A549 (cell line): ENCODE data around the gene RBFOX1.

Experiments used
- CTCF ChIP-seq: fragments of >200 bp; sonication (Bioruptor Twin); formaldehyde crosslinking; IDR thresholded peaks from 3 replicates; pipeline ENCODE4 v1.5.1; 2016
- EP300 ChIP-seq, 2 experiments: fragments of >200 bp; sonication (Bioruptor Twin); formaldehyde crosslinking; IDR thresholded peaks; 2 replicates in 1 of 2; 3 replicates in 1 of 2; pipeline ENCODE4 v1.6.1; 2016 to 2017
- NR3C1 ChIP-seq: fragments of >200 bp; sonication (Bioruptor Twin); formaldehyde crosslinking; IDR thresholded peaks from 3 replicates; pipeline ENCODE4 v1.6.1; 2017
- RAD21 ChIP-seq, 2 experiments: fragments of >200 bp in 1 of 2; sonication (Bioruptor Twin) in 1 of 2; formaldehyde crosslinking in 1 of 2; IDR thresholded peaks in 1 of 2; conservative IDR thresholded peaks in 1 of 2; 2 replicates in 1 of 2; 3 replicates in 1 of 2; pipeline ENCODE4 v1.6.1; 2012 to 2018; ENCODE audit warnings: inconsistent platforms in 1 of 2
- RCOR1 ChIP-seq: fragments of 150-350 bp; IDR thresholded peaks from 2 replicates; pipeline ENCODE4 v1.6.1; 2014; ENCODE audit warnings: antibody characterized with exemption, low read length, low read depth
- SMC3 ChIP-seq: fragments of >200 bp; sonication (Bioruptor Twin); formaldehyde crosslinking; IDR thresholded peaks from 3 replicates; pipeline ENCODE4 v1.6.1; 2018; ENCODE audit warnings: inconsistent platforms
- TF ChIP-seq, protein P1 (sequence below): fragments of 250-450 bp; sonication (Bioruptor Pico); IDR thresholded peaks from 2 replicates; pipeline ENCODE4 v1.5.0; 2021; ENCODE audit warnings: mild to moderate bottlenecking, moderate library complexity, borderline replicate concordance
- TF ChIP-seq, protein P2 (sequence below): fragments of 200-600 bp; sonication (generic); IDR thresholded peaks from 2 replicates; pipeline ENCODE4 v1.6.1; 2016; ENCODE audit warnings: antibody characterized with exemption, mild to moderate bottlenecking, moderate library complexity

DNA sequence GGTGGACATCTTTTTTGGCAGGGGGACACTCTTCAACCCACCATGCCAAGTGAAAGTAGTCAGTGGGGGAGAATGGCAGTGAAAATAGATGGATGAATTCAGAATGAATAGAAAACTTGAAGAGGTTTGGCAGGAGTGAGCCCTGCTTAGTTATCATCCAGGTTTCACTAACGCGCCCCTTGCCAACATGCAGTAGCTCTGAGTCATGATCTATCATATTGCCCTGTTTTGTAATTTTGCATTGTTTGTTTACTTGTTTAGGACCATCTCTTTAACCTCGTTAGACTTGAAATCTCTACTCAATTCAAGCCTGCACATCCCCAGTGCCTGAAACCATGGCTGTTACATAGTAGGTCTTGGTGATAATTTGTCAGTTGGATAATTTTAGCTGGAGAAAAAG, 116.7 kb downstream of the RBFOX1 start:
- TF ChIP-seq SMC3: no peak
- TF ChIP-seq CTCF: no peak
- no peak for TF ChIP-seq EP300 (IDR thresholded peaks at IDR 0.05)
- TF ChIP-seq RAD21 (conservative IDR thresholded peaks at IDR 0.05 in 1 of 2, IDR thresholded peaks at IDR 0.05 in 1 of 2): no peak
- TF ChIP-seq RCOR1: no peak
- TF ChIP-seq, protein P1, sequence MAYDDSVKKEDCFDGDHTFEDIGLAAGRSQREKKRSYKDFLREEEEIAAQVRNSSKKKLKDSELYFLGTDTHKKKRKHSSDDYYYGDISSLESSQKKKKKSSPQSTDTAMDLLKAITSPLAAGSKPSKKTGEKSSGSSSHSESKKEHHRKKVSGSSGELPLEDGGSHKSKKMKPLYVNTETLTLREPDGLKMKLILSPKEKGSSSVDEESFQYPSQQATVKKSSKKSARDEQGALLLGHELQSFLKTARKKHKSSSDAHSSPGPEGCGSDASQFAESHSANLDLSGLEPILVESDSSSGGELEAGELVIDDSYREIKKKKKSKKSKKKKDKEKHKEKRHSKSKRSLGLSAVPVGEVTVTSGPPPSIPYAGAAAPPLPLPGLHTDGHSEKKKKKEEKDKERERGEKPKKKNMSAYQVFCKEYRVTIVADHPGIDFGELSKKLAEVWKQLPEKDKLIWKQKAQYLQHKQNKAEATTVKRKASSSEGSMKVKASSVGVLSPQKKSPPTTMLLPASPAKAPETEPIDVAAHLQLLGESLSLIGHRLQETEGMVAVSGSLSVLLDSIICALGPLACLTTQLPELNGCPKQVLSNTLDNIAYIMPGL (CRISPR knock-in tag): no peak
- TF ChIP-seq, protein P2, sequence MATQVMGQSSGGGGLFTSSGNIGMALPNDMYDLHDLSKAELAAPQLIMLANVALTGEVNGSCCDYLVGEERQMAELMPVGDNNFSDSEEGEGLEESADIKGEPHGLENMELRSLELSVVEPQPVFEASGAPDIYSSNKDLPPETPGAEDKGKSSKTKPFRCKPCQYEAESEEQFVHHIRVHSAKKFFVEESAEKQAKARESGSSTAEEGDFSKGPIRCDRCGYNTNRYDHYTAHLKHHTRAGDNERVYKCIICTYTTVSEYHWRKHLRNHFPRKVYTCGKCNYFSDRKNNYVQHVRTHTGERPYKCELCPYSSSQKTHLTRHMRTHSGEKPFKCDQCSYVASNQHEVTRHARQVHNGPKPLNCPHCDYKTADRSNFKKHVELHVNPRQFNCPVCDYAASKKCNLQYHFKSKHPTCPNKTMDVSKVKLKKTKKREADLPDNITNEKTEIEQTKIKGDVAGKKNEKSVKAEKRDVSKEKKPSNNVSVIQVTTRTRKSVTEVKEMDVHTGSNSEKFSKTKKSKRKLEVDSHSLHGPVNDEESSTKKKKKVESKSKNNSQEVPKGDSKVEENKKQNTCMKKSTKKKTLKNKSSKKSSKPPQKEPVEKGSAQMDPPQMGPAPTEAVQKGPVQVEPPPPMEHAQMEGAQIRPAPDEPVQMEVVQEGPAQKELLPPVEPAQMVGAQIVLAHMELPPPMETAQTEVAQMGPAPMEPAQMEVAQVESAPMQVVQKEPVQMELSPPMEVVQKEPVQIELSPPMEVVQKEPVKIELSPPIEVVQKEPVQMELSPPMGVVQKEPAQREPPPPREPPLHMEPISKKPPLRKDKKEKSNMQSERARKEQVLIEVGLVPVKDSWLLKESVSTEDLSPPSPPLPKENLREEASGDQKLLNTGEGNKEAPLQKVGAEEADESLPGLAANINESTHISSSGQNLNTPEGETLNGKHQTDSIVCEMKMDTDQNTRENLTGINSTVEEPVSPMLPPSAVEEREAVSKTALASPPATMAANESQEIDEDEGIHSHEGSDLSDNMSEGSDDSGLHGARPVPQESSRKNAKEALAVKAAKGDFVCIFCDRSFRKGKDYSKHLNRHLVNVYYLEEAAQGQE: no peak
- no peak for TF ChIP-seq NR3C1
